ENCODE results near the gene LRP6.

Gene LRP6

GRCh38 chr12:12221560-12221959 is 45.3 kb downstream of the LRP6 start:
- TF ChIP-seq CTBP1 (IDR thresholded peaks at IDR 0.05; ENCODE audit: borderline replicate concordance) = no peak
- TF ChIP-seq NFRKB (IDR thresholded peaks at IDR 0.05) = no peak
- TF ChIP-seq FOXK2 (IDR thresholded peaks at IDR 0.05) = no peak
- no peak for TF ChIP-seq ELF4 (IDR thresholded peaks at IDR 0.05)
- no peak for TF ChIP-seq ZNF384 (IDR thresholded peaks at IDR 0.05)
- no peak for TF ChIP-seq SUZ12 (IDR thresholded peaks at IDR 0.05)
- TF ChIP-seq LEF1 (IDR thresholded peaks at IDR 0.05; ENCODE audit: borderline replicate concordance) = no peak
- no peak for TF ChIP-seq SP1 (IDR thresholded peaks at IDR 0.05)
- no peak for TF ChIP-seq HDGF (IDR thresholded peaks at IDR 0.05; ENCODE audit: borderline replicate concordance)
- no peak for DNase-seq (ENCODE audit: extremely low spot score)
- POLR2A ChIA-PET = no interaction called here
- CTCF ChIA-PET = no interaction called here

- no peak for TF ChIP-seq FOXA1 (IDR thresholded peaks at IDR 0.05)
- no peak for TF ChIP-seq SUZ12 (IDR thresholded peaks at IDR 0.05)
- TF ChIP-seq ZNF384 (IDR thresholded peaks at IDR 0.05) = no peak
- ChIA-PET CTCF (no interaction called here), POLR2A (no interaction called here)
- DNase-seq (ENCODE audit: extremely low spot score) = no peak
Observed at GRCh38 chr12:12219664-12220063, 47.2 kb downstream of the LRP6 start.

GRCh38 chr12:12217018-12217359 is 49.9 kb downstream of the LRP6 start:
- POLR2A ChIA-PET = no interaction called here
- no peak for DNase-seq (ENCODE audit: extremely low spot score)
- TF ChIP-seq ELF4 (IDR thresholded peaks at IDR 0.05) = no peak
- TF ChIP-seq FOXK2 (IDR thresholded peaks at IDR 0.05) = no peak
- no peak for TF ChIP-seq LEF1 (IDR thresholded peaks at IDR 0.05; ENCODE audit: borderline replicate concordance)
- no peak for TF ChIP-seq BHLHE40 (IDR thresholded peaks at IDR 0.05; ENCODE audit: borderline replicate concordance)
- TF ChIP-seq SP1 (IDR thresholded peaks at IDR 0.05) = no peak
- no peak for TF ChIP-seq CTBP1 (IDR thresholded peaks at IDR 0.05; ENCODE audit: borderline replicate concordance)
- TF ChIP-seq ZNF384 (IDR thresholded peaks at IDR 0.05) = no peak
- CTCF ChIA-PET = interaction anchor here (1.4 kb wide), 1 partner anchor 11 kb away, joined by 3 read pairs; no protein-coding TSS in a partner anchor

- ChIA-PET CTCF (interaction anchor here (0.6 to 1.4 kb wide), 2 partner anchors 11 to 130 kb away, joined by 3 read pairs; no protein-coding TSS in a partner anchor), POLR2A (no interaction called here)
- TF ChIP-seq CTBP1 (IDR thresholded peaks at IDR 0.05; ENCODE audit: borderline replicate concordance) = no peak
- TF ChIP-seq FOXA1 (IDR thresholded peaks at IDR 0.05) = no peak
- no peak for TF ChIP-seq ARNT (IDR thresholded peaks at IDR 0.05)
- no peak for TF ChIP-seq L3MBTL2 (conservative IDR thresholded peaks at IDR 0.05)
- TF ChIP-seq NFRKB (IDR thresholded peaks at IDR 0.05) = no peak
- no peak for TF ChIP-seq BHLHE40 (IDR thresholded peaks at IDR 0.05; ENCODE audit: borderline replicate concordance)
- TF ChIP-seq TARDBP (IDR thresholded peaks at IDR 0.05) = no peak
- TF ChIP-seq FOXK2 (IDR thresholded peaks at IDR 0.05) = no peak
- TF ChIP-seq PKNOX1 (IDR thresholded peaks at IDR 0.05) = no peak
- no peak for TF ChIP-seq HDGF (IDR thresholded peaks at IDR 0.05; ENCODE audit: borderline replicate concordance)
- no peak for TF ChIP-seq SUZ12 (IDR thresholded peaks at IDR 0.05)
- TF ChIP-seq ZNF384 (IDR thresholded peaks at IDR 0.05) = no peak
- no peak for TF ChIP-seq LEF1 (IDR thresholded peaks at IDR 0.05; ENCODE audit: borderline replicate concordance)
- TF ChIP-seq FOXM1 (IDR thresholded peaks at IDR 0.05; ENCODE audit: borderline replicate concordance) = no peak
- TF ChIP-seq SP1 (IDR thresholded peaks at IDR 0.05) = no peak
- no peak for TF ChIP-seq ELF4 (IDR thresholded peaks at IDR 0.05)
- DNase-seq (ENCODE audit: extremely low spot score) = no peak
Observed at GRCh38 chr12:12216349-12217017, 50.4 kb downstream of the LRP6 start.

GRCh38 chr12:12214635-12215131 is 52.2 kb downstream of the LRP6 start:
- CTCF ChIA-PET = no interaction called here
- POLR2A ChIA-PET = no interaction called here
- TF ChIP-seq CTBP1 (IDR thresholded peaks at IDR 0.05; ENCODE audit: borderline replicate concordance) = no peak
- TF ChIP-seq LEF1 (IDR thresholded peaks at IDR 0.05; ENCODE audit: borderline replicate concordance) = no peak
- no peak for TF ChIP-seq TARDBP (IDR thresholded peaks at IDR 0.05)
- no peak for TF ChIP-seq FOXM1 (IDR thresholded peaks at IDR 0.05; ENCODE audit: borderline replicate concordance)
- no peak for TF ChIP-seq ELF4 (IDR thresholded peaks at IDR 0.05)
- TF ChIP-seq BHLHE40 (IDR thresholded peaks at IDR 0.05; ENCODE audit: borderline replicate concordance) = no peak
- TF ChIP-seq HDGF (IDR thresholded peaks at IDR 0.05; ENCODE audit: borderline replicate concordance) = no peak
- no peak for TF ChIP-seq FOXK2 (IDR thresholded peaks at IDR 0.05)
- TF ChIP-seq ZNF384 (IDR thresholded peaks at IDR 0.05) = no peak
- no peak for TF ChIP-seq ARNT (IDR thresholded peaks at IDR 0.05)
- DNase-seq (ENCODE audit: extremely low spot score) = no peak

- CTCF ChIA-PET = no interaction called here
Observed at GRCh38 chr12:12214201-12214600, 52.6 kb downstream of the LRP6 start.

More at GRCh38 chr12:12214201-12214600, 52.6 kb downstream of the LRP6 start:
- POLR2A ChIA-PET = no interaction called here
- TF ChIP-seq NFRKB (IDR thresholded peaks at IDR 0.05) = no peak
- TF ChIP-seq LEF1 (IDR thresholded peaks at IDR 0.05; ENCODE audit: borderline replicate concordance) = no peak
- TF ChIP-seq TARDBP (IDR thresholded peaks at IDR 0.05) = no peak
- no peak for TF ChIP-seq HDGF (IDR thresholded peaks at IDR 0.05; ENCODE audit: borderline replicate concordance)
- no peak for TF ChIP-seq ZNF384 (IDR thresholded peaks at IDR 0.05)
- no peak for TF ChIP-seq L3MBTL2 (conservative IDR thresholded peaks at IDR 0.05)
- TF ChIP-seq BHLHE40 (IDR thresholded peaks at IDR 0.05; ENCODE audit: borderline replicate concordance) = no peak
- no peak for TF ChIP-seq ELF4 (IDR thresholded peaks at IDR 0.05)
- no peak for TF ChIP-seq CTBP1 (IDR thresholded peaks at IDR 0.05; ENCODE audit: borderline replicate concordance)
- no peak for TF ChIP-seq SUZ12 (IDR thresholded peaks at IDR 0.05)
- no peak for TF ChIP-seq FOXA1 (IDR thresholded peaks at IDR 0.05)
- no peak for TF ChIP-seq SP1 (IDR thresholded peaks at IDR 0.05)
- TF ChIP-seq FOXK2 (IDR thresholded peaks at IDR 0.05) = no peak
- TF ChIP-seq ARNT (IDR thresholded peaks at IDR 0.05) = no peak
- no peak for TF ChIP-seq PKNOX1 (IDR thresholded peaks at IDR 0.05)
- no peak for DNase-seq (ENCODE audit: extremely low spot score)

Data from HEK293T (cell line).